ENCODE results near the gene SPANXD.

DNA sequence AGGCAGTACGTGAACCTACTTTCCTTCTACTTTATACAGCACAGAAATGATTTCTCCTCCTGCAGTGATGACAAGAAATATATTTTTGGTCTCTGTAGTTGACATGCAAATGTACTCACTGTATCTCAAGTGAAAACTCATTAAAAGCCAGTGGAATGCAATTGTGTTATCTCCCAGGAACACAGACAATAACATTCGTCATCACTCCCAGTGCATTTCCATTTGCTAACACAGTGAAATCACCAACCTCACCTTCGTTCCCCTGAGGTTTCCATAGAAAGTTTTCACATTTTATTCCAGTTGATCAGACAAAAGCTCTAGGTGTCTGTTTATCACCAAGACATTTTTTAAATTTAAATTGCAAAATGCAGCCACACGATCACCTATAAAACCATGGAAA lies 2.5 kb upstream of the SPANXD start:
- no peak for TF ChIP-seq CTCF (IDR thresholded peaks at IDR 0.05)
- no peak for TF ChIP-seq POLR2AphosphoS5 (IDR thresholded peaks at IDR 0.05; ENCODE audit: insufficient read depth in 1 of 2, low read depth in 1 of 2)
- TF ChIP-seq POLR2A (IDR thresholded peaks at IDR 0.05): no peak

All from vagina (tissue), 2 donors.